GM19395 (cell line): ENCODE data around the gene CDX1.

Source experiments
- ATAC-seq: cut with Tn5 transposase; IDR thresholded peaks from one replicate; pipeline ENCODE4 v1.9.1; 2021; ENCODE audit warnings: mild to moderate bottlenecking, moderate library complexity; ENCODE audit not compliant: unreplicated experiment

CDX1 gene

GRCh38 chr5:150144879-150145278, 21.7 kb upstream of the CDX1 start:
- ATAC-seq: no peak

GRCh38 chr5:150146235-150146634, 20.3 kb upstream of the CDX1 start:
- no peak for ATAC-seq

GRCh38 chr5:150146862-150147601, 19.5 kb upstream of the CDX1 start:
- ATAC-seq: no peak

- no peak for ATAC-seq
Observed at GRCh38 chr5:150147670-150148069, 18.9 kb upstream of the CDX1 start.

- no peak for ATAC-seq
Observed at GRCh38 chr5:150148117-150148927, 18.3 kb upstream of the CDX1 start.

- no peak for ATAC-seq
Observed at GRCh38 chr5:150149618-150150017, 17.0 kb upstream of the CDX1 start.

GRCh38 chr5:150152636-150153462, 13.7 kb upstream of the CDX1 start:
- ATAC-seq: no peak

GRCh38 chr5:150153483-150153882, 13.1 kb upstream of the CDX1 start:
- no peak for ATAC-seq

- ATAC-seq: no peak
Observed at GRCh38 chr5:150153957-150154617, 12.5 kb upstream of the CDX1 start.

- no peak for ATAC-seq
Observed at GRCh38 chr5:150154618-150155128, 11.9 kb upstream of the CDX1 start.

- ATAC-seq: peak; percentile 60
Observed at GRCh38 chr5:150155258-150156026, 11.1 kb upstream of the CDX1 start, which contains the start of gene PDGFRB. TSS of gene PDGFRB (minus strand) at chr5:150155845. CDS start at chr5:150137047, 18,798 bp downstream.

GRCh38 chr5:150156027-150156368, 10.6 kb upstream of the CDX1 start:
- ATAC-seq: peak; percentile 13

- ATAC-seq: no peak
Observed at GRCh38 chr5:150156540-150156939, 10.0 kb upstream of the CDX1 start.

- ATAC-seq: no peak
Observed at GRCh38 chr5:150157168-150157567, 9.4 kb upstream of the CDX1 start.

GRCh38 chr5:150158170-150158949, 8.2 kb upstream of the CDX1 start:
- no peak for ATAC-seq

- ATAC-seq: no peak
Observed at GRCh38 chr5:150159031-150159430, 7.5 kb upstream of the CDX1 start.

GRCh38 chr5:150159741-150160179, 6.8 kb upstream of the CDX1 start:
- ATAC-seq: no peak

- no peak for ATAC-seq
Observed at GRCh38 chr5:150160448-150161081, 6.0 kb upstream of the CDX1 start.
